ENCODE results near the gene BCS1L.

The BCS1L gene

GRCh38 chr2:218703341-218703740, 43.9 kb downstream of the BCS1L start:
- TF ChIP-seq Cebpa-rat (IDR thresholded peaks at IDR 0.05): no peak
- no peak overlapping the region for H3K4me2 ChIP-seq
- no peaks in the 10 kb centered on the region for H3K9me3 ChIP-seq (replicated peaks in 1 of 11)
- H3K4me1 ChIP-seq: peaks cover 0 to 8% (median 0%) of the 10 kb centered on the region in 10 experiments; a peak in 5 of 20 replicates
- no peak overlapping the region for H3K27ac ChIP-seq
- H3K36me3 ChIP-seq: peaks cover 0 to 21% (median 4%) of the 10 kb centered on the region in 11 experiments; a peak in 7 of 22 replicates
- H4K20me1 ChIP-seq: no peaks in the 10 kb centered on the region
- H3K4me3 ChIP-seq: no peak overlapping the region
- H3K27me3 ChIP-seq: no peaks in the 10 kb centered on the region
- H3K9ac ChIP-seq: no peak overlapping the region

- H4K20me1 ChIP-seq: peaks cover 0 to 17% (median 1%) of the 10 kb centered on the region in 11 experiments; a peak in 8 of 22 replicates
Observed at GRCh38 chr2:218708086-218708485, 48.6 kb downstream of the BCS1L start.

GRCh38 chr2:218709908-218710307, 50.4 kb downstream of the BCS1L start:
- peaks cover 0 to 34% (median 8%) of the 10 kb centered on the region in 11 experiments; a peak in 12 of 22 replicates for H4K20me1 ChIP-seq
- no peak for TF ChIP-seq Cebpa-rat (IDR thresholded peaks at IDR 0.05)
- peaks cover 0 to 19% (median 0%) of the 10 kb centered on the region in 11 experiments; a peak in 7 of 22 replicates for H3K36me3 ChIP-seq
- no peaks in the 10 kb centered on the region for H3K27me3 ChIP-seq
- peaks cover 16 to 42% (median 29%) of the 10 kb centered on the region in 10 experiments for H3K4me1 ChIP-seq
- no peak overlapping the region for H3K27ac ChIP-seq
- H3K9me3 ChIP-seq (replicated peaks in 1 of 11): no peaks in the 10 kb centered on the region
- no peak overlapping the region for H3K4me3 ChIP-seq
- no peak overlapping the region for H3K9ac ChIP-seq
- H3K4me2 ChIP-seq: no peak overlapping the region

More at GRCh38 chr2:218708086-218708485, 48.6 kb downstream of the BCS1L start:
- TF ChIP-seq Cebpa-rat (IDR thresholded peaks at IDR 0.05): no peak
- no peak overlapping the region for H3K4me2 ChIP-seq
- peaks cover 0 to 9% (median 0%) of the 10 kb centered on the region in 11 experiments; a peak in 5 of 22 replicates for H3K36me3 ChIP-seq
- H3K9me3 ChIP-seq (replicated peaks in 1 of 11): no peaks in the 10 kb centered on the region
- H3K27me3 ChIP-seq: no peaks in the 10 kb centered on the region
- no peak overlapping the region for H3K27ac ChIP-seq
- H3K4me3 ChIP-seq: no peak overlapping the region
- H3K9ac ChIP-seq: no peak overlapping the region
- H3K4me1 ChIP-seq: peaks cover 14 to 24% (median 16%) of the 10 kb centered on the region in 10 experiments

GRCh38 chr2:218710334-218710686, 50.8 kb downstream of the BCS1L start:
- H3K27me3 ChIP-seq: no peaks in the 10 kb centered on the region
- no peak for TF ChIP-seq Cebpa-rat (IDR thresholded peaks at IDR 0.05)
- peaks cover 16 to 46% (median 29%) of the 10 kb centered on the region in 10 experiments for H3K4me1 ChIP-seq
- H3K4me2 ChIP-seq: peak overlapping the region in 6 of 11 experiments; percentile 23 to 53 (median 34); a peak in 9 of 22 replicates
- peak overlapping the region in 2 of 10 experiments; percentile 79 to 82; a peak in 4 of 20 replicates for H3K4me3 ChIP-seq
- H3K27ac ChIP-seq: no peak overlapping the region
- peaks cover 0 to 23% (median 3%) of the 10 kb centered on the region in 11 experiments; a peak in 17 of 22 replicates for H3K36me3 ChIP-seq
- no peak overlapping the region for H3K9ac ChIP-seq
- no peaks in the 10 kb centered on the region for H3K9me3 ChIP-seq (replicated peaks in 1 of 11)
- H4K20me1 ChIP-seq: peaks cover 0 to 34% (median 9%) of the 10 kb centered on the region in 11 experiments; a peak in 13 of 22 replicates

- no peaks in the 10 kb centered on the region for H3K9me3 ChIP-seq (replicated peaks in 1 of 11)
- peak within 1 kb of the TSS; percentile 84 to 91 (median 88) for H3K27ac ChIP-seq
- peak within 1 kb of the TSS; percentile 85 to 95 (median 90) for H3K9ac ChIP-seq
- peaks cover 0 to 34% (median 10%) of the 10 kb centered on the region in 11 experiments; a peak in 13 of 22 replicates for H4K20me1 ChIP-seq
- TF ChIP-seq Cebpa-rat (IDR thresholded peaks at IDR 0.05): no peak
- H3K36me3 ChIP-seq: peaks cover 6 to 29% (median 9%) of the 10 kb centered on the region in 11 experiments; a peak in 21 of 22 replicates
- H3K4me2 ChIP-seq: peak within 1 kb of the TSS; percentile 74 to 94 (median 85)
- H3K27me3 ChIP-seq: no peaks in the 10 kb centered on the region
- H3K4me3 ChIP-seq: peak within 1 kb of the TSS; percentile 69 to 97 (median 88)
- H3K4me1 ChIP-seq: peaks cover 16 to 48% (median 29%) of the 10 kb centered on the region in 10 experiments
Observed at GRCh38 chr2:218710687-218711549, 51.4 kb downstream of the BCS1L start, which contains the start of gene TTLL4. Gene TTLL4, plus strand, starts transcription at chr2:218710835. Its CDS starts 26,842 bp downstream, at chr2:218737677.

GRCh38 chr2:218711550-218711929, 52.1 kb downstream of the BCS1L start:
- H3K27ac ChIP-seq: peak overlapping the region; percentile 84 to 91 (median 88)
- H3K4me1 ChIP-seq: peaks cover 16 to 48% (median 29%) of the 10 kb centered on the region in 10 experiments
- no peaks in the 10 kb centered on the region for H3K9me3 ChIP-seq (replicated peaks in 1 of 11)
- H3K36me3 ChIP-seq: peaks cover 10 to 35% (median 16%) of the 10 kb centered on the region in 11 experiments
- H4K20me1 ChIP-seq: peaks cover 0 to 37% (median 10%) of the 10 kb centered on the region in 11 experiments; a peak in 13 of 22 replicates
- peak overlapping the region; percentile 69 to 97 (median 88) for H3K4me3 ChIP-seq
- H3K9ac ChIP-seq: peak overlapping the region; percentile 85 to 95 (median 90)
- H3K27me3 ChIP-seq: no peaks in the 10 kb centered on the region
- TF ChIP-seq Cebpa-rat (IDR thresholded peaks at IDR 0.05): no peak
- H3K4me2 ChIP-seq: peak overlapping the region; percentile 74 to 94 (median 85)

Data from BLaER1 treated with 17β-estradiol and CSF1 and Interleukin-3, amounts not matched to agents 10 nM and 100 nM (cell line).